Stimulated activated CD4-positive, alpha-beta T cell treated with anti-CD3 and anti-CD28 coated beads, Interleukin-4, amount 100 ng/mL, for 1 hour (primary cell): ENCODE data around the gene PCLO.
"Not testable (repeated sequence)": the region's sequence is repeated elsewhere in the genome, so short reads cannot be mapped to it uniquely, and the experiment has no call there.

Experiments
- DNase-seq: peaks from one replicate; pipeline ENCODE4 v3.0.0-alpha.2; 2020

Gene PCLO

GRCh38 chr7:83036130-83036529 is 126.6 kb downstream of the PCLO start:
- no peak for DNase-seq

- DNase-seq = no peak
Measured at GRCh38 chr7:83032195-83032594, 130.5 kb downstream of the PCLO start.

GRCh38 chr7:83023817-83024665 is 138.6 kb downstream of the PCLO start:
- DNase-seq = not testable (repeated sequence)

- no peak for DNase-seq
Measured at GRCh38 chr7:83021032-83021431, 141.7 kb downstream of the PCLO start.

GRCh38 chr7:83020161-83020560 is 142.5 kb downstream of the PCLO start:
- no peak for DNase-seq

GRCh38 chr7:83015916-83016315 is 146.8 kb downstream of the PCLO start:
- DNase-seq = no peak

GRCh38 chr7:83014546-83014945 is 148.1 kb downstream of the PCLO start:
- no peak for DNase-seq

- DNase-seq = no peak
Measured at GRCh38 chr7:83011954-83012353, 150.7 kb downstream of the PCLO start.

GRCh38 chr7:83005410-83005809 is 157.3 kb downstream of the PCLO start:
- DNase-seq = no peak

GRCh38 chr7:83001362-83002040 is 161.2 kb downstream of the PCLO start:
- DNase-seq = no peak

- no peak for DNase-seq
Measured at GRCh38 chr7:82998436-82998835, 164.2 kb downstream of the PCLO start.

GRCh38 chr7:82985144-82985802 is 177.4 kb downstream of the PCLO start:
- DNase-seq = no peak

- DNase-seq = no peak
Measured at GRCh38 chr7:82980130-82980788, 182.4 kb downstream of the PCLO start.

GRCh38 chr7:82975811-82976468 is 186.7 kb downstream of the PCLO start:
- DNase-seq = no peak

- no peak for DNase-seq
Measured at GRCh38 chr7:82972135-82972534, 190.5 kb downstream of the PCLO start.

GRCh38 chr7:82965088-82966036 is 197.3 kb downstream of the PCLO start:
- DNase-seq = no peak

- DNase-seq = no peak
Measured at GRCh38 chr7:82964150-82964882, 198.4 kb downstream of the PCLO start.

GRCh38 chr7:82961240-82961639 is 201.4 kb downstream of the PCLO start:
- no peak for DNase-seq

- no peak for DNase-seq
Measured at GRCh38 chr7:82959528-82959927, 203.2 kb downstream of the PCLO start.

GRCh38 chr7:82957521-82957920 is 205.2 kb downstream of the PCLO start:
- no peak for DNase-seq
